ENCODE measurements around the gene DAG1.

Gene DAG1

GRCh38 chr3:49552087-49552486 lies 82.0 kb downstream of the DAG1 start:
- no peak for DNase-seq (ENCODE audit: low read depth in 2 of 2, low spot score in 1 of 2)

- DNase-seq (ENCODE audit: low read depth in 2 of 2, low spot score in 1 of 2) = no peak
Observed at GRCh38 chr3:49553324-49553691, 83.2 kb downstream of the DAG1 start.

- peak; percentile 64 to 84 for DNase-seq (ENCODE audit: low read depth in 2 of 2, low spot score in 1 of 2)
Observed at GRCh38 chr3:49553692-49554632, 83.9 kb downstream of the DAG1 start, which contains the start of gene BSN. Gene BSN, plus strand, starts transcription at chr3:49554477. Its CDS starts 126 bp downstream, at chr3:49554603.

GRCh38 chr3:49554633-49555265 lies 84.7 kb downstream of the DAG1 start:
- no peak for DNase-seq (ENCODE audit: low read depth in 2 of 2, low spot score in 1 of 2)

- DNase-seq (ENCODE audit: low read depth in 2 of 2, low spot score in 1 of 2) = no peak
Observed at GRCh38 chr3:49556500-49557275, 86.6 kb downstream of the DAG1 start.

- no peak for DNase-seq (ENCODE audit: low read depth in 2 of 2, low spot score in 1 of 2)
Observed at GRCh38 chr3:49563040-49563578, 93.0 kb downstream of the DAG1 start.

GRCh38 chr3:49563766-49564165 lies 93.7 kb downstream of the DAG1 start:
- DNase-seq (ENCODE audit: low read depth in 2 of 2, low spot score in 1 of 2) = no peak

GRCh38 chr3:49566312-49566711 lies 96.2 kb downstream of the DAG1 start:
- no peak for DNase-seq (ENCODE audit: low read depth in 2 of 2, low spot score in 1 of 2)

GRCh38 chr3:49567406-49567805 lies 97.3 kb downstream of the DAG1 start:
- DNase-seq (ENCODE audit: low read depth in 2 of 2, low spot score in 1 of 2) = no peak

GRCh38 chr3:49568965-49569364 lies 98.9 kb downstream of the DAG1 start:
- no peak for DNase-seq (ENCODE audit: low read depth in 2 of 2, low spot score in 1 of 2)

- no peak for DNase-seq (ENCODE audit: low read depth in 2 of 2, low spot score in 1 of 2)
Observed at GRCh38 chr3:49570028-49570654, 100.1 kb downstream of the DAG1 start.

GRCh38 chr3:49582177-49582576 lies 112.1 kb downstream of the DAG1 start:
- DNase-seq (ENCODE audit: low read depth in 2 of 2, low spot score in 1 of 2) = no peak
